Heart left ventricle (tissue), 13 donors: ENCODE results near the gene SLC51A.

Experiments
- CTCF ChIP-seq, 12 donors: fragments of 200-600 bp; sonication (generic) in 4 of 12; IDR thresholded peaks; one replicate each; pipeline versions ENCODE4 v1.5.0 to v1.8.0; 2018 to 2022; ENCODE audit warnings: antibody characterized with exemption in 12 of 12, mild to moderate bottlenecking in 5 of 12
- POLR2A ChIP-seq, 2 donors: fragments of 450-650 bp; IDR thresholded peaks; one replicate each; pipeline ENCODE4 v1.6.1; 2017; ENCODE audit warnings: antibody characterized with exemption in 2 of 2, mild to moderate bottlenecking in 2 of 2, moderate library complexity in 2 of 2
- donor health status: ischemic (EF 13 %, LVEDD 7.1; RV severe dilation, severe dysfunction).
- donor health status: DM: no; HTN: yes; CAD: no.
- donor health status: DM: no; HTN: no; CAD: no.
- donor health status: ischemic (EF 25% LVEDD 6.9; RV normal size, moderate dysfunction).
- donor health status: ischemic (EF 25% LVEDD 5.7; RV mildly dilated, moderate dysfunction).
- donor health status: ischemic (EF 35%, LVEDD 5.7; RV mildly dilated, moderate dysfunction).
- donor health status: nonischemic (EF 11% LVEDD 7.7; RV severe dilation, severe dysfunction).
- donor health status: DM: yes; HTN: yes; CAD: no.
- donor health status: PGD.
- donor health status: ischemic (EF 29% LVEDD 5.4; RV normal size, mild dysfunction).
- donor health status: nonischemic (EF 23%, LVEDD 6.1; RV moderate dilation, normal function).

GRCh38 chr3:196216089-196216564 lies at the start of gene SLC51A:
- TF ChIP-seq CTCF (IDR thresholded peaks at IDR 0.05) (no peak), POLR2A (IDR thresholded peaks at IDR 0.05) (no peak)
